Endothelial cell of hepatic sinusoid (primary cell): ENCODE results near the gene KCND2.

Source experiments
- in situ Hi-C: cut with HindIII; loops from 2 replicates; pipeline ENCODE4 v1.10.0; 2017; ENCODE audit warnings: low sequenced_read_pairs

The KCND2 gene

GRCh38 chr7:120475994-120476393, 203.0 kb downstream of the KCND2 start:
- in situ Hi-C loops = no loop called here

DNA sequence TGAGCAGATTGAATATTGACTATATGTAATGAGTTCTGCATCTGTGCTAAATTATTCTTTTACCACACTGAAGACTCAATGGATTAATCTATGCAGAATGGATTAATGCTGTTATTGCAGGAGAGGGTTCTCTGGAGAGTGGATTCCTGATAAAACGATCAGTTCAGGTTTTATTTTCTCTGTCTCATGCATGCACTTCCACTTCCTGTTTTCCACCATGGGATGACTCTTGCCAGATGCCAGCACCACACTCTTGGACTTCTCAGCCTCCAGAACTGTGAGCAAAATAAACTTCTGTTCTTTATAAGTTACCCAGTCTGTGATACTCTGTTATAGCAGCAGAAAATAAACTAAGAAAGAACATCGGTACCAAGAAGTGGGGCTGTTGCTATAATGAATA, 207.5 kb downstream of the KCND2 start:
- in situ Hi-C loops = no loop called here

- in situ Hi-C loops = no loop called here
Observed at GRCh38 chr7:120480930-120481329, 208.0 kb downstream of the KCND2 start.

GRCh38 chr7:120486164-120486563, 213.2 kb downstream of the KCND2 start:
- in situ Hi-C loops = no loop called here

DNA sequence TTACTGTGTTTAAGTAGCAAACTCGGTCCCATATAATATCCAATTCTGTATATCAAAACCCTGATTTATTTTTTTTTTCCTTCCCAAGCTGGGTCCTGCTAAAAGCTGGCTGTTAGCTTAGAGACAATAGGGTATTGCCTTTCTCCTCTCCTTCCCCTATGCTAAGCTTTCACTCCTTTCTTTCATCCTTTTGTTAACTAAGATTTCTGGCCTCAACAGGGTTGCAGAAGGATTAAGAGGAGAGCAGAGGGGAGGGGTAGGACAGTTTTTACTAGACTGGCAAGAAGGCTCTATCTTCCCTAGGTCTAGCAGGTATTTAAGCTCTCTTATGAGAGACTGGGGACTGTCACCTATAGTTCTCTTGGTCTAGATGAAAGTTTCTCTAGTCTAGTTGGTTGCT, 229.2 kb downstream of the KCND2 start:
- in situ Hi-C loops = no loop called here

GRCh38 chr7:120502825-120503224, 229.8 kb downstream of the KCND2 start:
- in situ Hi-C loops = no loop called here

GRCh38 chr7:120504386-120504785, 231.4 kb downstream of the KCND2 start:
- in situ Hi-C loops = no loop called here

- in situ Hi-C loops = no loop called here
Observed at GRCh38 chr7:120505770-120506169, 232.8 kb downstream of the KCND2 start.

- in situ Hi-C loops = no loop called here
Observed at GRCh38 chr7:120512701-120513100, 239.7 kb downstream of the KCND2 start.

- in situ Hi-C loops = no loop called here
Observed at GRCh38 chr7:120519224-120519623, 246.2 kb downstream of the KCND2 start.

DNA sequence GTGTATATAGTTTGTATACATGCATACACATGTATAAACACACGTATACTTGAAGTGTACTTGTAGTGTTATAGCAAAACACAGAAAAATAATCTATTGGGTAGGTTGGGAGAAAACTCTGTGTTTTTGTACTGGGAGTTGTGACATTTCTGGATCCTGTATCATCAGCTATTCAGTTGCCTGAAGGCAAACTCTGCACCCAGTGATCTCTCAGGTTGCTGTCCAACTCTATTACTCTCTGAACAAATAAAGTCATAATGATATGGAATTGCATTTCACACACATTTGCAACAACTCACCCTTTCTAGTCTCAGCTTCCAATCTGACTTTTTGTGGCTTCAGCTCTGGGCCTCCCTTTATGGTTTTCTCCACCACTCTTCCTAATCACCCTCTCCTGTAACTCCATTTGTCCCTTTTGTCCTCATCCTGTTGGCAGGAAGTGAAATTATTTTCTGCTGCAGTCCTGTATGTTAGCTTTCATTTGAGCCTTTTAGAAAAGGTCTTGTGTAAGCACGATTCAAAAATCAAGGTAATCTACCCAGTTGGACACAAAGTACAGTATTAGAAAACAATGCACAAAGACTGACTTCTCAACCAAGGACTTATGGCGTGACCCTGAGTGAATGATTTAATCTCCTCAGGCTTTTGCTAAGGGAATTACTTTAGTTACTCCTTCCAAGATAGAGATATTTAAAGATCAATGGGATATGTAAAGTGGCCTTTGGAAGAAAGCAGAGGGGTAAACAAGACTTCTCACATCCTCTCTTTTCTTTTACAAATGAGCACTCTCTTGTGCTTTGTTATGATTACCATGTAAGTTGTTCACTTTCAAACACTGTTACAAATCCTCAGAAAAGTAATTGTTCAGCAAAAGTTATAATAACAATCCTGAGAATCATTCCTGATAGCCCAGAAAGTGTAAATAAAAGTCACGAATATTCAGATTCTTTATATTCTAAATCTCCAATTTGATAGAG, 249.1 kb downstream of the KCND2 start:
- in situ Hi-C loops = no loop called here

DNA sequence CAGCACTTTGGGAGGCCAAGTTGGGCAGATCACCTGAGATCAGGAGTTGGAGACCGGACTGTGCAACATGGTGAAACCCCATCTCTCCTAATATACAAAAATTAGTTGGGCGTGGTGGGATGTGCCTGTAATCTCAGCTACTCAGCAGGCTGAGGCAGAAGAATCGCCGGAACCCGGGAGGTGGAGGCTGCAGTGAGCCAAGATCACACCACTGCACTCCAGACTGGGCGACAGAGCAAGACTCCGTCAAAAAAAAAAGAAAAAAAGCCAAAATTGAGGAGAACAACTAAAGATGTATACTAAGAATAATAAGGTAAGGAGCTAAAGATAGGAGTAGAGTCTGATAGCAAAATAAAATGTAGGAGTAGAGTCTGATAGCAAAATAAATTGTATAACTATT, 251.0 kb downstream of the KCND2 start:
- in situ Hi-C loops = no loop called here

- in situ Hi-C loops = no loop called here
Observed at GRCh38 chr7:120526902-120527509, 254.0 kb downstream of the KCND2 start.

DNA sequence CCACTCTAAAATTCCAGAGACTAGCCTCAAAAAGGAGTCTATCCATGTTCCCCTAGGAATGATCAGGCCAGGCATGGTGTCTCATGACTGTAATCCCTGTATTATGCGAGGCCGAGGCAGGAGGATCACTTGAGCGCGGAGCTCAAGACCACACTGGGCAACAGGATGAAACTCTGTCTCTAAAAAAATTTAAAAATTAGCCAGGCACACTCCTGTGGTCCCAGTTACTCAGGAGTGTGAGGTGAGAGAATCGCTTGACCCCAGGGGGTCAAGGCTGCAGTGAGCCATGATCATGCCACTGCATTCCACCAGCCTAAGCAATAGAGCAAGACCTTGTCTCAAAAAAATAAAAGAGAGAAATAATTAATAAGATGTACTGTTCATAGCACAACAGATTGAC, 256.8 kb downstream of the KCND2 start:
- in situ Hi-C loops = no loop called here

- in situ Hi-C loops = no loop called here
Observed at GRCh38 chr7:120538335-120538734, 265.4 kb downstream of the KCND2 start.

DNA sequence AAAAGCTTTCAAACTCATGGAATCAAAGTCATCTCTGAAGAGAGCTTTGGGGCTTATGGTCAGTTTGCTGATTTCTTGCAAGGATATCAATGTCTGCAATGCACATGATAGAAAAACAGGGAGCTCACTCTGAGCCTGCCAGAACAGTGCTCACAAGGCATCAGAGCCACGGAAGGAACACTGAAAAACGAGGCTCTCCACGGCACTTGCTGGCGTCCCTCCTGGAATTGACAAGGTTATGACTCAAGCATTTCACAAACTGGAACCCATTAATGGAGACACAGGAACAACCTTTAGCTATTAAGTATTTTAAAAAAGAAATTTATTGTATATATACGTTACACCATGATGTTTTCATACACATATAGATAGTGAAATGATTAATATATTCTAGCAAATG, 266.3 kb downstream of the KCND2 start:
- in situ Hi-C loops = no loop called here

- in situ Hi-C loops = no loop called here
Observed at GRCh38 chr7:120547605-120548004, 274.6 kb downstream of the KCND2 start.

- in situ Hi-C loops = no loop called here
Observed at GRCh38 chr7:120550494-120551048, 277.6 kb downstream of the KCND2 start.

- in situ Hi-C loops = no loop called here
Observed at GRCh38 chr7:120553491-120553890, 280.5 kb downstream of the KCND2 start.

- in situ Hi-C loops = no loop called here
Observed at GRCh38 chr7:120554960-120555571, 282.1 kb downstream of the KCND2 start.

DNA sequence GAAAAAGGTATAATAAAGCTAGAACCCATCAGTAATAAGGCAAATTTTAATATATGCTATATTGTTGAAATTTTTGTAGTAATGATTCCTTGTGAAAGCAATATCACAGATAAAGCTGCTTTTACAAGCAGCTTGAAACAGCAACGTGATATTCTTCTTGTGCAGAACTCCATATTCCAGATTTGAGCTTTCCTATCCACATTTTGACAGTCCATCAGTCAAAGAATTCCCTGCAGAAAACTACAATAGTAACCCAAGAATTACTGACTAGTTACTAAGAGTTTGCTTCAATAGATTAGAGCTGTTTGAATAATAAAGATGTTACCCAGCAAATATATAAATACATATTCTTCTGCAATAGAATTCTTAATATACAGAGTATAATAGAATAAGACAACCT, 291.2 kb downstream of the KCND2 start:
- in situ Hi-C loops = no loop called here

DNA sequence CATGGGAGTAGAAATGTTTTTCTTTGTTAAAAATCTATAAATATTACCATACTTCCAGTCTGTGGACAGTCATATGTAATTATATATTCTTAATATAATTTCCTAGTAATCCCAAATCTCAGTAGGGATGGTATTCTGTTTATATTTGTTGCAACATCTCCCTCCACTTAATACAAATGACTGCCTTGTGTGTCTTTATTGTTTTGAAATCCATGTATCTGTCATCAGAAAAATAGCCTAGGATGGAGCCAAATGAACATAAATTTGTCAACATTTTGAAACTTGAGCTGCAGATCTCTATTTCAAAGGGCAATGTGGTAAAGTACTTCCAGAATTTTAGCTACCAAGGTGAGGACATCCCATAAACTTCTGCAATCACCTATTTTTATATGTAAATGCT, 294.2 kb downstream of the KCND2 start:
- in situ Hi-C loops = no loop called here
